HEK293T (cell line): ENCODE results near the gene CABP5.

Experiments
- BHLHE40 ChIP-seq: fragments of 450-650 bp; IDR thresholded peaks from 2 replicates; pipeline ENCODE4 v1.6.1; 2016; ENCODE audit warnings: mild to moderate bottlenecking, moderate library complexity, borderline replicate concordance
- CTBP1 ChIP-seq: fragments of 450-650 bp; IDR thresholded peaks from 2 replicates; pipeline ENCODE4 v1.6.1; 2016; ENCODE audit warnings: borderline replicate concordance
- ELF4 ChIP-seq: fragments of 450-650 bp; IDR thresholded peaks from 2 replicates; pipeline ENCODE4 v1.6.1; 2017; ENCODE audit warnings: antibody characterized with exemption
- FOXK2 ChIP-seq: fragments of 450-650 bp; IDR thresholded peaks from 2 replicates; pipeline ENCODE4 v1.6.1; 2016; ENCODE audit warnings: mild to moderate bottlenecking
- FOXM1 ChIP-seq: fragments of 450-650 bp; IDR thresholded peaks from 2 replicates; pipeline ENCODE4 v1.6.1; 2017; ENCODE audit warnings: mild to moderate bottlenecking, borderline replicate concordance
- HDGF ChIP-seq: fragments of 450-650 bp; IDR thresholded peaks from 2 replicates; pipeline ENCODE4 v1.6.1; 2017; ENCODE audit warnings: antibody characterized with exemption, borderline replicate concordance
- LEF1 ChIP-seq: fragments of 450-650 bp; IDR thresholded peaks from 2 replicates; pipeline ENCODE4 v1.6.1; 2017; ENCODE audit warnings: mild to moderate bottlenecking, borderline replicate concordance
- NFRKB ChIP-seq: fragments of 450-650 bp; IDR thresholded peaks from 2 replicates; pipeline ENCODE4 v1.6.1; 2016; ENCODE audit warnings: mild to moderate bottlenecking, moderate library complexity
- PKNOX1 ChIP-seq: fragments of 450-650 bp; IDR thresholded peaks from 2 replicates; pipeline ENCODE4 v1.6.1; 2016
- SP1 ChIP-seq: fragments of 450-650 bp; IDR thresholded peaks from 2 replicates; pipeline ENCODE4 v1.6.1; 2017
- SUZ12 ChIP-seq: fragments of 450-650 bp; IDR thresholded peaks from 2 replicates; pipeline ENCODE4 v1.6.1; 2016; ENCODE audit warnings: mild to moderate bottlenecking
- ZNF384 ChIP-seq: fragments of 450-650 bp; IDR thresholded peaks from 2 replicates; pipeline ENCODE4 v1.6.1; 2016

- no peak for TF ChIP-seq FOXM1
- TF ChIP-seq BHLHE40 = no peak
- no peak for TF ChIP-seq NFRKB
- no peak for TF ChIP-seq CTBP1
- TF ChIP-seq SUZ12 = no peak
- TF ChIP-seq HDGF = no peak
- no peak for TF ChIP-seq SP1
- TF ChIP-seq ELF4 = no peak
- TF ChIP-seq PKNOX1 = no peak
- TF ChIP-seq ZNF384 = no peak
- TF ChIP-seq LEF1 = no peak
- no peak for TF ChIP-seq FOXK2
Measured at GRCh38 chr19:47992070-47992469, 51.8 kb downstream of the CABP5 start, which contains the start of gene BSPH1.
